ENCODE measurements around the gene KBTBD13. TPM values are rescaled to one million over a fixed set of nuclear protein-coding genes. Genes with fewer than 3 reads are reported as not detected.

The KBTBD13 gene
- total and polyA plus RNA-seq, 4 experiments from 2014 or later, result not detected

GRCh38 chr15:65084500-65085206 lies 8.1 kb downstream of the KBTBD13 start:
- H3K36me3 ChIP-seq (ENCODE audit: insufficient read depth, low read length), result no peaks in the 10 kb centered on the region
- H3K27me3 Mint-ChIP-seq, result peaks cover 16 to 20% of the 10 kb centered on the region in 2 donors
- CTCF ChIA-PET (ENCODE audit: partially characterized antibody), result no interaction called here
- no peak overlapping the region for H3K27ac Mint-ChIP-seq
- intact Hi-C loops (cut with micrococcal nuclease), result no loop called here
- peaks cover 7 to 15% (median 11%) of the 10 kb centered on the region in 4 donors for H3K4me1 Mint-ChIP-seq
- H3K4me3 ChIP-seq (ENCODE audit: low read length in 2 of 2), result no peak overlapping the region
- DNase-seq, result no peak
- no peak overlapping the region for H3K27ac ChIP-seq (ENCODE audit: low read depth, low read length)
- H3K4me1 ChIP-seq (ENCODE audit: insufficient read depth, low read length), result peaks cover 10% of the 10 kb centered on the region
- H3K4me3 Mint-ChIP-seq, result no peak overlapping the region
- no peaks in the 10 kb centered on the region for H3K36me3 Mint-ChIP-seq
- H3K27me3 ChIP-seq (ENCODE audit: insufficient read depth, low read length), result no peaks in the 10 kb centered on the region
- POLR2A ChIA-PET (ENCODE audit: partially characterized antibody), result no interaction called here
- H3K9me3 Mint-ChIP-seq, result no peaks in the 10 kb centered on the region
- no peaks in the 10 kb centered on the region for H3K9me3 ChIP-seq (ENCODE audit: control insufficient read depth in 1 of 2, low read length in 2 of 2)

DNA sequence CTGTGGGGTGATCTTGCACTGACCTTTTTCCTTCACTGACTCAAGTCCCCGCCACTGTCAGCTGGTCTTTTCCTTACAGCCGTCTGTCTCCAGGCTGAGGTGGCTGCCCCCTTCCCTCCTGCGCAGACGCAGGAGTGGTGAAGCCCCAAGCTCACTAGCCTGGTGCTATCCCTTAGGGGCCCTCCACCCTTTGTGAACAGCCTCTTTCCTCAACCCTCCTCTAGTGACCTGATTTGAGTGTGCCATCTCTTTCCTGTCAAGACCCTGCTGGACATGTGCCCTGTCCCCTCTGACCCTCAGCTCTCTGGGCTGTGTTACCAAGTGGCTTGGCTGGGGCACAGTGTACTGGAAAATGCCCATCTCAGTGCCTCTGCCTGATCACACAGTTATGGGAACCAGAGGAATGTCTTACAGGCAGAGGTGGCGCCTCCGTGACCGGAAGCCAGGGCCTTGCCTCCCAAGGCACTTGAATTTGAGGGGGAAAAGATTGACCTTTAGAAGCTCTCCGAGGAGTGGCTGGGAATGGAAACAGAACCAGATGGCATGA lies 8.7 kb downstream of the KBTBD13 start:
- no peak overlapping the region for H3K4me3 ChIP-seq (ENCODE audit: low read length in 2 of 2)
- H3K27ac ChIP-seq (ENCODE audit: low read depth, low read length), result no peak overlapping the region
- POLR2A ChIA-PET (ENCODE audit: partially characterized antibody), result no interaction called here
- no peaks in the 10 kb centered on the region for H3K9me3 ChIP-seq (ENCODE audit: control insufficient read depth in 1 of 2, low read length in 2 of 2)
- H3K4me1 ChIP-seq (ENCODE audit: insufficient read depth, low read length), result peaks cover 10% of the 10 kb centered on the region
- Mint-ChIP-seq H3K27ac (no peak overlapping the region), H3K27me3 (peaks cover 16 to 20% of the 10 kb centered on the region in 2 donors), H3K9me3 (no peaks in the 10 kb centered on the region), H3K4me3 (no peak overlapping the region), H3K4me1 (peaks cover 7 to 15% (median 11%) of the 10 kb centered on the region in 4 donors), H3K36me3 (no peaks in the 10 kb centered on the region)
- intact Hi-C loops (cut with micrococcal nuclease), result no loop called here
- H3K36me3 ChIP-seq (ENCODE audit: insufficient read depth, low read length), result no peaks in the 10 kb centered on the region
- CTCF ChIA-PET (ENCODE audit: partially characterized antibody), result no interaction called here
- DNase-seq, result no peak
- no peaks in the 10 kb centered on the region for H3K27me3 ChIP-seq (ENCODE audit: insufficient read depth, low read length)

DNA sequence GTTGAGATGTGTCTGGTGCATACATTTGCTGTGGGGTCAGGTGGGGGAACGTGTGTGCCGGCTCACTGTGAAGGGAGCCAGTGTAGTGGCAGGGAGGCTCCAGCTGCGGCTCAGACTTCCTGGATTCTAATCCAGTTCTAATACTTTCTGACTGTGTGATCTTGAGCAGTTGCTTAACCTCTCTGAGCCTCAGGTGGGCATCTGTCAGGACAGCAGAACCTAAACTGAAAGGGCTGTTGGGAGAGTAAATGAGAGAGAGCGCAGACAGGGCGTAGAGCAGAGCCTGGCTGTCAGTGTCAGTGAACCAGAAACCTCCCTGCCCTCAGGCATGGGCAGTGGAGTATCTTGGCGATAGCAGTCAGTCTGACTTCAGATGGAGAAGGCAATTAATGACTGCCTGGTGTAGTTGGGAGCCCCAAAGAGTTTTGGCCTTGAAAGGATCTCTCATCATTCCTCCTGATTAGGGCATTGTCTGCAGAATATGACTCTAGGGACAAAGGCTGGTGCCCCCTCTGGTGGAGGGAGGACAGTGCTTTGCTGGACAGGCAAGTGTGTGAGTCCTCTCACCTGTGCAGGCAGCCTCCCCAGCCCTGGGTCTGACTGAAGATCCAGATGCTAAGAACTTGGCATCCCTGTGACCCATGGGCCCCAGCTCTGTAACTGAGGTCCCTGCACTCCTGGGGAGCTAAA lies 9.6 kb downstream of the KBTBD13 start:
- Histone ChIP-seq H3K27ac (ENCODE audit: low read depth, low read length) (no peak overlapping the region), H3K4me3 (ENCODE audit: low read length in 2 of 2) (no peak overlapping the region), H3K36me3 (ENCODE audit: insufficient read depth, low read length) (no peaks in the 10 kb centered on the region), H3K27me3 (ENCODE audit: insufficient read depth, low read length) (no peaks in the 10 kb centered on the region), H3K4me1 (ENCODE audit: insufficient read depth, low read length) (peaks cover 10% of the 10 kb centered on the region), H3K9me3 (ENCODE audit: control insufficient read depth in 1 of 2, low read length in 2 of 2) (no peaks in the 10 kb centered on the region)
- Mint-ChIP-seq H3K27me3 (peaks cover 13 to 15% of the 10 kb centered on the region in 2 donors), H3K4me3 (no peak overlapping the region), H3K27ac (peak overlapping the region in 1 of 7 donors; percentile 18), H3K36me3 (no peaks in the 10 kb centered on the region), H3K4me1 (peaks cover 7 to 14% (median 10%) of the 10 kb centered on the region in 4 donors), H3K9me3 (no peaks in the 10 kb centered on the region)
- intact Hi-C loops (cut with micrococcal nuclease), result no loop called here
- DNase-seq, result no peak
- ChIA-PET POLR2A (ENCODE audit: partially characterized antibody) (no interaction called here), CTCF (ENCODE audit: partially characterized antibody) (interaction anchor here (1.0 to 1.1 kb wide), 2 partner anchors 12 to 351 kb away, joined by 3 read pairs; no protein-coding TSS in a partner anchor)

- H3K36me3 ChIP-seq (ENCODE audit: insufficient read depth, low read length), result no peaks in the 10 kb centered on the region
- ChIA-PET CTCF (ENCODE audit: partially characterized antibody) (interaction anchor here (0.8 to 1.5 kb wide), 5 partner anchors 9 to 352 kb away, joined by 3 to 4 read pairs (median 3); no protein-coding TSS in a partner anchor), POLR2A (ENCODE audit: partially characterized antibody) (no interaction called here)
- H3K4me3 Mint-ChIP-seq, result no peak overlapping the region
- H3K36me3 Mint-ChIP-seq, result no peaks in the 10 kb centered on the region
- H3K27me3 Mint-ChIP-seq, result peaks cover 12% of the 10 kb centered on the region in 2 donors
- H3K27me3 ChIP-seq (ENCODE audit: insufficient read depth, low read length), result no peaks in the 10 kb centered on the region
- no peak overlapping the region for H3K27ac Mint-ChIP-seq
- no peak overlapping the region for H3K27ac ChIP-seq (ENCODE audit: low read depth, low read length)
- H3K9me3 ChIP-seq (ENCODE audit: control insufficient read depth in 1 of 2, low read length in 2 of 2), result no peaks in the 10 kb centered on the region
- intact Hi-C loops (cut with micrococcal nuclease), result no loop called here
- H3K9me3 Mint-ChIP-seq, result no peaks in the 10 kb centered on the region
- no peak for DNase-seq
- H3K4me3 ChIP-seq (ENCODE audit: low read length in 2 of 2), result no peak overlapping the region
- H3K4me1 Mint-ChIP-seq, result peaks cover 7 to 14% (median 9%) of the 10 kb centered on the region in 4 donors
- peaks cover 10% of the 10 kb centered on the region for H3K4me1 ChIP-seq (ENCODE audit: insufficient read depth, low read length)
Measured at GRCh38 chr15:65086680-65087111, 10.2 kb downstream of the KBTBD13 start.

DNA sequence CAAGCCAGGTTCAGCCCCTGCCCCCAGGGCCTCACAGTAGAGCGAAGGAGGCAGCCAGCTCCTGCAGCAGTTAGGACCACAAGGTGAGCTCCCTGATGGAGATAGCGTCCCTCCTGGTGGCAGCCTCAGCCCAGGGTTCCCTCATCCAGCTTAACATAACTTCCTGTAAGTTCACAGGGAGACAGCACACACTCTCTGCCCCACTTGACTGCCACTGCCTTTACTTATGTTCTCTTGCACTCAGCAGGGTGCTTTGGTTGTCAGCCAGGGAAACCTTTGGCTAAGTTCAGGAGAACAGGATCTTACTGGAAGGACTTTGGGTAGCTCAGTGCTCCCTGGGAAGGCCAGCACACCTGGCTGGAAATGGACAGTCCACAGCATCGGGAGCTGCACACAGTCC lies 10.9 kb downstream of the KBTBD13 start:
- POLR2A ChIA-PET (ENCODE audit: partially characterized antibody), result no interaction called here
- CTCF ChIA-PET (ENCODE audit: partially characterized antibody), result interaction anchor here (0.8 to 1.5 kb wide), 4 partner anchors 9 to 53 kb away, joined by 3 to 4 read pairs (median 3); no protein-coding TSS in a partner anchor
- Mint-ChIP-seq H3K27ac (peak overlapping the region in 1 of 7 donors; percentile 41), H3K9me3 (no peaks in the 10 kb centered on the region), H3K4me3 (no peak overlapping the region), H3K36me3 (no peaks in the 10 kb centered on the region), H3K4me1 (peaks cover 5 to 10% (median 6%) of the 10 kb centered on the region in 4 donors), H3K27me3 (peaks cover 8% of the 10 kb centered on the region in 2 donors)
- Histone ChIP-seq H3K27ac (ENCODE audit: low read depth, low read length) (no peak overlapping the region), H3K4me1 (ENCODE audit: insufficient read depth, low read length) (peaks cover 4% of the 10 kb centered on the region), H3K27me3 (ENCODE audit: insufficient read depth, low read length) (no peaks in the 10 kb centered on the region), H3K9me3 (ENCODE audit: control insufficient read depth in 1 of 2, low read length in 2 of 2) (no peaks in the 10 kb centered on the region), H3K4me3 (ENCODE audit: low read length in 2 of 2) (no peak overlapping the region), H3K36me3 (ENCODE audit: insufficient read depth, low read length) (no peaks in the 10 kb centered on the region)
- intact Hi-C loops (cut with micrococcal nuclease), result no loop called here
- DNase-seq, result no peak

DNA sequence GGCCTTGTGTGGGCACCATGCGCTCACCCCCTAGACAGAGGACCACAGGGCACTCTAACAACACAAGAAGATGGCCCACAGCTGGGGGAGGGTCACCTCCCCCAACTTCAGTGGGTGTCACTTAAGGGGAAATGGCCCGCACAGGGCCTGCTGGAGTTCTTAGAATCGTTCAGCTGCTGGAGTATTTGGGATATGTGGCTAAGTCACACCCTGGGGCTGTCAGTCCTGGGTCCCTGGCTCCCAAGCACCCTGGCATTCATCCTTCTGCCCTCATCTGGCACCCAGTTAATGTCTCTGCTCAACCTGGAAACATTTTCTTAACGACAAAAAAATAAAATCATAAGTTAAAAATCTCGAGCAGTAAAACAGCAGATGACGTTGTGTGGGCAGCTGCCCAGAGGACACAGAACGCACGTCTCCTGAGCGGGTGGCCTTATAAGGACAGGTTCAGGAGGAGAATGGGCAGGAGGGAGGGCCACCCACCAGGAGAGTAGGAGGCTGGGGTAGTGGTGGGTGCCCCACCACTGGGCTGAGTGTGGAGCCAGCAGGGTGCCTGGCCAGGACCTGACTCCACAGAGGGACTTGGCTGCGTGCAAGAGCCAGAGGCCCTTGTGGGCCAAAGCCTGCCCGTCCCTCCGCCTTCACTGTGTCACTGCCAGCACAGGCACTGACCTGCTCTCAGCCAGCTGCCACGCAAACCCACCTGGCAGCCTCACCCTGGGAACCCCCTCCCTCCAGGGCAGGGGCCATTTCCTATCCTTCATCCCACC lies 11.5 kb downstream of the KBTBD13 start:
- no peak overlapping the region for H3K4me3 Mint-ChIP-seq
- no peak overlapping the region for H3K27ac Mint-ChIP-seq
- DNase-seq, result no peak
- no peaks in the 10 kb centered on the region for H3K36me3 ChIP-seq (ENCODE audit: insufficient read depth, low read length)
- no peak overlapping the region for H3K27ac ChIP-seq (ENCODE audit: low read depth, low read length)
- intact Hi-C loops (cut with micrococcal nuclease), result no loop called here
- no peaks in the 10 kb centered on the region for H3K9me3 Mint-ChIP-seq
- no peaks in the 10 kb centered on the region for H3K4me1 ChIP-seq (ENCODE audit: insufficient read depth, low read length)
- H3K9me3 ChIP-seq (ENCODE audit: control insufficient read depth in 1 of 2, low read length in 2 of 2), result no peaks in the 10 kb centered on the region
- no peak overlapping the region for H3K4me3 ChIP-seq (ENCODE audit: low read length in 2 of 2)
- peaks cover 0 to 3% (median 0%) of the 10 kb centered on the region in 4 donors for H3K4me1 Mint-ChIP-seq
- no peaks in the 10 kb centered on the region for H3K36me3 Mint-ChIP-seq
- CTCF ChIA-PET (ENCODE audit: partially characterized antibody), result interaction anchor here (1.4 to 1.5 kb wide), 2 partner anchors 12 to 54 kb away, joined by 3 to 4 read pairs; no protein-coding TSS in a partner anchor
- H3K27me3 Mint-ChIP-seq, result peaks cover 2 to 3% of the 10 kb centered on the region in 2 donors
- POLR2A ChIA-PET (ENCODE audit: partially characterized antibody), result no interaction called here
- H3K27me3 ChIP-seq (ENCODE audit: insufficient read depth, low read length), result no peaks in the 10 kb centered on the region

GRCh38 chr15:65088643-65089021 lies 12.1 kb downstream of the KBTBD13 start:
- Histone ChIP-seq H3K27me3 (ENCODE audit: insufficient read depth, low read length) (no peaks in the 10 kb centered on the region), H3K36me3 (ENCODE audit: insufficient read depth, low read length) (no peaks in the 10 kb centered on the region), H3K4me1 (ENCODE audit: insufficient read depth, low read length) (no peaks in the 10 kb centered on the region), H3K27ac (ENCODE audit: low read depth, low read length) (no peak overlapping the region), H3K9me3 (ENCODE audit: control insufficient read depth in 1 of 2, low read length in 2 of 2) (no peaks in the 10 kb centered on the region), H3K4me3 (ENCODE audit: low read length in 2 of 2) (no peak overlapping the region)
- no peaks in the 10 kb centered on the region for H3K4me1 Mint-ChIP-seq
- H3K27me3 Mint-ChIP-seq, result peaks cover 2 to 3% of the 10 kb centered on the region in 2 donors
- peak overlapping the region in 2 of 7 donors; percentile 7 to 44 for H3K27ac Mint-ChIP-seq
- no peaks in the 10 kb centered on the region for H3K36me3 Mint-ChIP-seq
- intact Hi-C loops (cut with micrococcal nuclease), result no loop called here
- no peaks in the 10 kb centered on the region for H3K9me3 Mint-ChIP-seq
- ChIA-PET POLR2A (ENCODE audit: partially characterized antibody) (no interaction called here), CTCF (ENCODE audit: partially characterized antibody) (no interaction called here)
- no peak overlapping the region for H3K4me3 Mint-ChIP-seq
- no peak for DNase-seq
